ENCODE results near the gene CCDC174.

Gene CCDC174

DNA sequence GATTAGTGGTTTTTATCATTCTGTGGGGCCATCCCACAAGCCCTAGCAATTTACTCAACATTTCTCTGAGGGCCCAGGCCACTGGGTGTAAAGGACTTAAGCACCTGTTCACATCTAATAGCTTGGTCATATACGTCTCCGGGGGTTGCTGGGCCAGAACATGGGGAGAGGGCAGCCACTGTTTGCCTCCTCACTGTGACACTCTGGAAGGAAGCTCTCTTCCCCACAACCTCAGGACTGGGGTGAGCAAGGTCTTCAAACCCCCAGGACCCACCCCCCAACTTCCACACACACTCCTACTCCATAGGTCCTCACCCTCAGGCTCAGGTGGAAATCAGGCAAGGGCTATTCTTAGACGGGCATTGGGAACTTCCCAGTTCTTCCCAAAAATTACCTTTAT lies 52.2 kb downstream of the CCDC174 start:
- no peak overlapping the region for H3K27ac ChIP-seq
- TF ChIP-seq, protein P1, sequence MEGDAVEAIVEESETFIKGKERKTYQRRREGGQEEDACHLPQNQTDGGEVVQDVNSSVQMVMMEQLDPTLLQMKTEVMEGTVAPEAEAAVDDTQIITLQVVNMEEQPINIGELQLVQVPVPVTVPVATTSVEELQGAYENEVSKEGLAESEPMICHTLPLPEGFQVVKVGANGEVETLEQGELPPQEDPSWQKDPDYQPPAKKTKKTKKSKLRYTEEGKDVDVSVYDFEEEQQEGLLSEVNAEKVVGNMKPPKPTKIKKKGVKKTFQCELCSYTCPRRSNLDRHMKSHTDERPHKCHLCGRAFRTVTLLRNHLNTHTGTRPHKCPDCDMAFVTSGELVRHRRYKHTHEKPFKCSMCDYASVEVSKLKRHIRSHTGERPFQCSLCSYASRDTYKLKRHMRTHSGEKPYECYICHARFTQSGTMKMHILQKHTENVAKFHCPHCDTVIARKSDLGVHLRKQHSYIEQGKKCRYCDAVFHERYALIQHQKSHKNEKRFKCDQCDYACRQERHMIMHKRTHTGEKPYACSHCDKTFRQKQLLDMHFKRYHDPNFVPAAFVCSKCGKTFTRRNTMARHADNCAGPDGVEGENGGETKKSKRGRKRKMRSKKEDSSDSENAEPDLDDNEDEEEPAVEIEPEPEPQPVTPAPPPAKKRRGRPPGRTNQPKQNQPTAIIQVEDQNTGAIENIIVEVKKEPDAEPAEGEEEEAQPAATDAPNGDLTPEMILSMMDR (conservative IDR thresholded peaks at IDR 0.05): no peak
- TF ChIP-seq ZFX (IDR thresholded peaks at IDR 0.05): no peak

DNA sequence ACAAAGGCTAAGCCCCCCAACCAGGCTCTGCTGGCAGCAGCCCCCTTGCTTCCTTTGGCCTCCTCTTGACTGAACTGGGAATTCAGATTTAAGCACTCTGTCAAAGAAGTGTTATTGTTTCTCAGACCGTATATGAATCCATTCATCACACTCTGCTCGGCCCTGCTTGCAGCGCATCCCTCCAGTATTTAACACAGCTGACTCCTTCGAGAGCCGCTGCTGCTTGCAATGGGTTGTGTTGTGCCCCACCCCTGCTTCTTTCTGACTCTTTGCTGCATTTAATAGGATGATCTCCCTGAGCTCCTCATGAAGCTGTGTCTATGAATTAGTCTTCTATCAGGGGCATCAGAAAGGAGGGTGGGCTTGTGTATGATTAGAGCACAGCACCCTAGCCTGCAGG lies 54.5 kb downstream of the CCDC174 start:
- no peak for TF ChIP-seq ZFX (IDR thresholded peaks at IDR 0.05)
- TF ChIP-seq, protein P1 (conservative IDR thresholded peaks at IDR 0.05): no peak
- no peak overlapping the region for H3K27ac ChIP-seq

DNA sequence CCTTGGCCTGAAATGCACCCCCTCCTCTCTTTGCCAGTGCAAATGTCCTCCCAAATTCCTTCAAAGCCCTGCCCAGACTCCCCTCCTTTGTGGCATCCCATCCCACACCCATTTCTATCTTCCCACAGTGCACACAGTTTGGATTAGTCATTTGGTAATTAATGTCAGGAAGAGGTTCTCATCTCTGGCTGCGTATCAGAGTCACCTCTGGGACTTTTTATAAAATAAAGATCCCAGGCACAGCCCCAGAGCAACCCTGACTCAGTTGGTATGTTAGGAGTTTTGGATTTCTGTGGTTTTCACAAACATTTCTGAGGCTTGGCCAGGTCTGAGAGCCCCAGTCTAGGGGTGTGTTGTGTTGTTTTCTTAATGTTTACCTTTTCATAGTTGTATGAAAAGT lies 65.0 kb downstream of the CCDC174 start:
- no peak overlapping the region for H3K27ac ChIP-seq
- no peak for TF ChIP-seq ZFX (IDR thresholded peaks at IDR 0.05)
- TF ChIP-seq, protein P1 (conservative IDR thresholded peaks at IDR 0.05): no peak

- no peak for TF ChIP-seq ZFX (IDR thresholded peaks at IDR 0.05)
- TF ChIP-seq, protein P1 (conservative IDR thresholded peaks at IDR 0.05): no peak
- no peak overlapping the region for H3K27ac ChIP-seq
These were observed 65.7 kb downstream of the CCDC174 start for GRCh38 chr3:14717307-14717706.

DNA sequence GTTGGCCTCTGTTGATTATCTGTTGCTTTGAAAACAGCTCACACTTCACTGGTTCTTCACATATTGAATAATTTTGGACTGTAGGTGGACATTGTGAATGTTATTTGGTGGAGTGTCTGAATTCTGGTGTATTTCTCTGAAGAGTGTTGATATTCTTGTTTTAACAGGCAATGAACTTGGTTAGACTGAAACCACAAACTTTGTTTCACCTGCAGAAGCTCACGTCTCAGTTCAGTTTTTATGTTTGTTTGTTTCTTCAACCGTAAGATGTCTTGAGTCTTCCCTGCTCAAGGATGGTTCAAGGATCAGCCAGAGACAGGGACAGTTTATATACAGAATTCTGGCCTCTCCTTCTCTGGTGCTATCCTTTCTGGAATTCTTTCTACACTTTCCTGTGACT lies 67.0 kb downstream of the CCDC174 start:
- H3K27ac ChIP-seq: no peak overlapping the region
- TF ChIP-seq ZFX (IDR thresholded peaks at IDR 0.05): no peak
- TF ChIP-seq, protein P1 (conservative IDR thresholded peaks at IDR 0.05): no peak

DNA sequence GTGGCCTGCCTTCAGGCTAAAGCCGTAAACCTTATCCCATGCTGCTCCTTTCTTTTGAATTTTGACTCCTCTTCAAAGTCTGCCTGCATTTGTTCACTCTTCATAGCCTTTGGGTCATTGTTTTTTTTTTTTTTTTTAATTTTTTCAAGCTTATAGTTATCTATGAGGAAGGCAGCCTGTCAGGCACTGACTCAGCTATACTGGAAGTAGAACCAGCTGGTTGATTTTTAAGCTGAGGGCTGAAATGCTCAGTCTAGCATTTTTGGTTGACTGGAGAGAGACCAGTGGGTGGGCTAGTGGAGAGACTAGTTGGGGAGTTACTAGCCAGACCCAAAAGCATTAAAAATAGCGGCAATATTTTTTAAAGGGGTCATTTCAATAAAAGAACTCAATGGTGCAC lies 67.4 kb downstream of the CCDC174 start:
- no peak for TF ChIP-seq ZFX (IDR thresholded peaks at IDR 0.05)
- TF ChIP-seq, protein P1 (conservative IDR thresholded peaks at IDR 0.05): no peak
- no peak overlapping the region for H3K27ac ChIP-seq

DNA sequence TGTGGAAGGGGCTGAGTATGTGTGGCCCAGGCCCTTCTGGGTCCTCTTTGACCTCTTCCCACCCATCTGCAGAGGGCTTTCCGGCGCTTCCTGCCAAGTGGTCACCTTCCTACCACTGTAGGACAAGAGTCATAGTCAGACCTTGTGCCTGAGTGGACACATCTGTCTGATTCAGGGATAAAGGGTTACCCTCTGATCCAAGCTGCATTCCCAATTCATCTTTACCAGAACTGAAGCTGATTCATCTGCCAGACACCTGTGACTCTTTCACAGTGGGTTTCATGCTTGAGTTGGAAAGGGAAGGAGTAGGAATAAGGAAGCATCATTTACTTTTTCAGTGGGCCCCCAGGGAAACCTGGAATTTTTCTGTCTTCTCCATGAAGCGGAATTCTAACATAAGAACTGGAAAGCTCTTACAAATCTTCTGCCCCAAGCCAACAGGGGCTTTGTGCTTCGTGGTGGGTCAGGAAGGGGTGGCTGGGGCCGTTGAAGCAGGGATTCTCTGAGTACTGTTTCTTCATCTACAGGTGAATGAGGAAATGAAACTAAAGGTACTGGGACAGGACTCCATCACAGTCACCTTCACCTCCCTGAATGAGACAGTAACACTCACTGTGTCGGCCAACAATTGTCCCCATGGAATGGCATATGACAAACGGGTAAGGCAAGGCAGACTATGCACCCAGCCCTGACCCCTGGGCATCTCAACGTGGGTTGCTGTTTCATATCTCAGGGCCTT lies 69.7 kb downstream of the CCDC174 start:
- H3K27ac ChIP-seq: no peak overlapping the region
- no peak for TF ChIP-seq ZFX (IDR thresholded peaks at IDR 0.05)

All from C4-2B (cell line).